ENCODE measurements around the gene CENPP. TPM values are rescaled to one million over a fixed set of nuclear protein-coding genes. Genes with fewer than 3 reads are reported as not detected.

CENPP gene
- 2.1 and 4.7 TPM in 2 replicates for total RNA-seq

GRCh38 chr9:92325269-92325990 is at the start of gene CENPP, which contains the start of gene NOL8:
Gene CENPP, plus strand, starts transcription at chr9:92325953.
Gene NOL8, minus strand, starts transcription at chr9:92325350. Its CDS starts 1,189 bp downstream, at chr9:92324161.

GRCh38 chr9:92293452-92294296 is 32.1 kb upstream of the CENPP start, which contains the start of gene IARS1:
Gene IARS1, minus strand, starts transcription at chr9:92293697. Its CDS starts 4,278 bp downstream, at chr9:92289419.

GRCh38 chr9:92404042-92404836 is 78.5 kb downstream of the CENPP start, which contains the start of gene OGN:
Gene OGN, minus strand, starts transcription at chr9:92404578. Its CDS starts 1,171 bp downstream, at chr9:92403407.

GRCh38 chr9:92424340-92424739 is 98.6 kb downstream of the CENPP start, which contains the start of gene OMD:
Gene OMD, minus strand, starts transcription at chr9:92424471. Its CDS starts 6,913 bp downstream, at chr9:92417558.

GRCh38 chr9:92482329-92482728 is 156.6 kb downstream of the CENPP start, which contains the start of gene ASPN:
Gene ASPN, minus strand, starts transcription at chr9:92482506.

GRCh38 chr9:92535940-92536850 is 210.4 kb downstream of the CENPP start, which contains the start of gene ECM2:
Gene ECM2, minus strand, starts transcription at chr9:92535990. Its CDS starts 13,124 bp downstream, at chr9:92522866.

Other genes starting within 250 kb of the CENPP start
- 110 and 123 TPM in 2 replicates for gene SPTLC1, start 210.5 kb upstream of the CENPP start, total RNA-seq
- gene IARS1, start 32.3 kb upstream of the CENPP start, total RNA-seq, result 468 and 483 TPM in 2 replicates
- 28.2 and 35.5 TPM in 2 replicates for gene NOL8, start 603 bp upstream of the CENPP start, total RNA-seq
- 0.59 TPM in 1 of 2 replicates, not detected in the other for gene OGN, start 78.6 kb downstream of the CENPP start, total RNA-seq
- not detected in 2 replicates for gene OMD, start 98.5 kb downstream of the CENPP start, total RNA-seq
- gene ASPN, start 156.6 kb downstream of the CENPP start, total RNA-seq, result 0.05 TPM in 1 of 2 replicates, not detected in the other
- 0.59 and 0.65 TPM in 2 replicates for gene ECM2, start 210.0 kb downstream of the CENPP start, total RNA-seq